GM03348 (cell line): ENCODE results near the gene LRRC59.

Experiments used
- DNase-seq: peaks from one replicate; pipeline ENCODE4 v3.0.0; 2012; ENCODE audit warnings: low spot score

Gene LRRC59

GRCh38 chr17:50386510-50386909 is 10.8 kb downstream of the LRRC59 start:
- no peak for DNase-seq

- DNase-seq: no peak
These were observed 14.4 kb downstream of the LRRC59 start for GRCh38 chr17:50382931-50383330.

GRCh38 chr17:50381920-50382319 is 15.4 kb downstream of the LRRC59 start:
- no peak for DNase-seq

- DNase-seq: no peak
These were observed 16.0 kb downstream of the LRRC59 start for GRCh38 chr17:50381260-50381815.

GRCh38 chr17:50380369-50381259 is 16.7 kb downstream of the LRRC59 start:
- DNase-seq: no peak

- no peak for DNase-seq
These were observed 17.8 kb downstream of the LRRC59 start for GRCh38 chr17:50379351-50380132.

GRCh38 chr17:50375858-50376538 is 21.3 kb downstream of the LRRC59 start:
- no peak for DNase-seq

- no peak for DNase-seq
These were observed 23.6 kb downstream of the LRRC59 start for GRCh38 chr17:50373705-50374104.

- peak; percentile 94 for DNase-seq
These were observed 24.4 kb downstream of the LRRC59 start, which contains the start of the genes EME1 and MRPL27 for GRCh38 chr17:50372758-50373556. TSS of gene EME1 (plus strand) at chr17:50373229. CDS start at chr17:50375209, 1,980 bp downstream. TSS of gene MRPL27 (minus strand) at chr17:50373184. CDS start at chr17:50373170, 14 bp downstream.

- no peak for DNase-seq
These were observed 25.0 kb downstream of the LRRC59 start for GRCh38 chr17:50372222-50372757.

- no peak for DNase-seq
These were observed 25.8 kb downstream of the LRRC59 start for GRCh38 chr17:50371526-50371925.

- DNase-seq: no peak
These were observed 27.3 kb downstream of the LRRC59 start for GRCh38 chr17:50370052-50370451.

GRCh38 chr17:50367401-50367800 is 29.9 kb downstream of the LRRC59 start:
- DNase-seq: no peak

- no peak for DNase-seq
These were observed 31.5 kb downstream of the LRRC59 start for GRCh38 chr17:50365649-50366393.

- DNase-seq: no peak
These were observed 32.2 kb downstream of the LRRC59 start for GRCh38 chr17:50365165-50365564.

- DNase-seq: peak; percentile 38
These were observed 32.6 kb downstream of the LRRC59 start for GRCh38 chr17:50364715-50365114.

- DNase-seq: no peak
These were observed 33.3 kb downstream of the LRRC59 start for GRCh38 chr17:50364061-50364458.

- DNase-seq: peak; percentile 52
These were observed 33.9 kb downstream of the LRRC59 start for GRCh38 chr17:50363217-50364060.

GRCh38 chr17:50362661-50363060 is 34.7 kb downstream of the LRRC59 start:
- DNase-seq: no peak
